Loucy (cell line): ENCODE results near the gene IFITM5.

Experiments used
- H2AFZ ChIP-seq: fragments of 200-600 bp; sonication (generic); 2 replicates; pipeline ENCODE4 v1.6.0; 2016; ENCODE audit warnings: antibody characterized with exemption, mild to moderate bottlenecking, low read length, moderate library complexity
- H3F3A ChIP-seq: fragments of 200-600 bp; 2 replicates; pipeline ENCODE4 v1.6.0; 2016; ENCODE audit warnings: antibody characterized with exemption, low read depth, mild to moderate bottlenecking
- H3K27me3 ChIP-seq: fragments of 200-600 bp; sonication (generic); 2 replicates; pipeline ENCODE4 v1.6.1; 2014; ENCODE audit warnings: low read length, mild to moderate bottlenecking; ENCODE audit not compliant: insufficient read depth, poor library complexity, severe bottlenecking
- H3K36me3 ChIP-seq: fragments of 200-600 bp; sonication (generic); 2 replicates; pipeline ENCODE4 v1.6.1; 2016; ENCODE audit warnings: low read length; ENCODE audit not compliant: insufficient read depth
- H3K4me1 ChIP-seq: fragments of 200-600 bp; sonication (generic); 2 replicates; pipeline ENCODE4 v1.5.1; 2014; ENCODE audit warnings: low read length, mild to moderate bottlenecking; ENCODE audit not compliant: insufficient read depth, poor library complexity, severe bottlenecking
- H3K4me2 ChIP-seq: fragments of 200-600 bp; sonication (generic); 2 replicates; pipeline ENCODE4 v1.6.0; 2014; ENCODE audit warnings: antibody characterized with exemption, low read length, low read depth, mild to moderate bottlenecking; ENCODE audit not compliant: poor library complexity, severe bottlenecking
- H3K4me3 ChIP-seq: fragments of 200-600 bp; sonication (generic); 2 replicates; pipeline ENCODE4 v1.5.1; 2014; ENCODE audit warnings: low read length, mild to moderate bottlenecking, mixed read lengths; ENCODE audit not compliant: poor library complexity, severe bottlenecking
- H3K79me2 ChIP-seq: fragments of 200-600 bp; sonication (generic); 2 replicates; pipeline ENCODE4 v1.6.1; 2014; ENCODE audit warnings: low read length; ENCODE audit not compliant: insufficient read depth
- H3K9ac ChIP-seq: fragments of 200-600 bp; sonication (generic); 2 replicates; pipeline ENCODE4 v1.6.0; 2014; ENCODE audit warnings: mild to moderate bottlenecking, low read depth, low read length, moderate library complexity; ENCODE audit not compliant: poor library complexity, severe bottlenecking
- H3K9me2 ChIP-seq: fragments of 200-600 bp; sonication (generic); replicated peaks from 2 replicates; pipeline ENCODE4 v1.6.1; 2016; ENCODE audit warnings: low read depth, low read length, mixed read lengths
- H3K9me3 ChIP-seq: fragments of 200-600 bp; sonication (generic); 2 replicates; pipeline ENCODE4 v1.6.1; 2014; ENCODE audit warnings: mild to moderate bottlenecking, antibody characterized with exemption, low read length, low read depth; ENCODE audit not compliant: insufficient read depth
- H4K20me1 ChIP-seq: fragments of 200-600 bp; sonication (generic); 2 replicates; pipeline ENCODE4 v1.6.0; 2014; ENCODE audit warnings: antibody characterized with exemption, low read length, mild to moderate bottlenecking; ENCODE audit not compliant: insufficient read depth, poor library complexity, severe bottlenecking
- EZH2phosphoT487 ChIP-seq: fragments of 200-600 bp; IDR thresholded peaks from 2 replicates; pipeline ENCODE4 v1.6.1; 2018; ENCODE audit warnings: antibody characterized with exemption, mild to moderate bottlenecking, moderate library complexity, borderline replicate concordance
- TF ChIP-seq, protein P1 (sequence below): fragments of 200-600 bp; sonication (generic); conservative IDR thresholded peaks from 2 replicates; pipeline ENCODE4 v1.5.1; 2014; ENCODE audit warnings: mild to moderate bottlenecking, antibody characterized with exemption, low read length

The IFITM5 gene

GRCh38 chr11:285021-285893 lies 14.1 kb downstream of the IFITM5 start:
- Histone ChIP-seq H2AFZ (no peak overlapping the region), H4K20me1 (peaks cover under 1% of the 10 kb centered on the region), H3K4me2 (no peak overlapping the region), H3K4me3 (no peak overlapping the region), H3K9me2 (no peaks in the 10 kb centered on the region), H3K9me3 (no peaks in the 10 kb centered on the region), H3K79me2 (peaks cover 24% of the 10 kb centered on the region; the same call in 1 of the 2 replicates), H3F3A (no peaks in the 10 kb centered on the region), H3K9ac (no peak overlapping the region), H3K36me3 (no peaks in the 10 kb centered on the region), H3K4me1 (peaks cover 31% of the 10 kb centered on the region), H3K27me3 (no peaks in the 10 kb centered on the region)
- TF ChIP-seq EZH2phosphoT487 = no peak
- TF ChIP-seq, protein P1, sequence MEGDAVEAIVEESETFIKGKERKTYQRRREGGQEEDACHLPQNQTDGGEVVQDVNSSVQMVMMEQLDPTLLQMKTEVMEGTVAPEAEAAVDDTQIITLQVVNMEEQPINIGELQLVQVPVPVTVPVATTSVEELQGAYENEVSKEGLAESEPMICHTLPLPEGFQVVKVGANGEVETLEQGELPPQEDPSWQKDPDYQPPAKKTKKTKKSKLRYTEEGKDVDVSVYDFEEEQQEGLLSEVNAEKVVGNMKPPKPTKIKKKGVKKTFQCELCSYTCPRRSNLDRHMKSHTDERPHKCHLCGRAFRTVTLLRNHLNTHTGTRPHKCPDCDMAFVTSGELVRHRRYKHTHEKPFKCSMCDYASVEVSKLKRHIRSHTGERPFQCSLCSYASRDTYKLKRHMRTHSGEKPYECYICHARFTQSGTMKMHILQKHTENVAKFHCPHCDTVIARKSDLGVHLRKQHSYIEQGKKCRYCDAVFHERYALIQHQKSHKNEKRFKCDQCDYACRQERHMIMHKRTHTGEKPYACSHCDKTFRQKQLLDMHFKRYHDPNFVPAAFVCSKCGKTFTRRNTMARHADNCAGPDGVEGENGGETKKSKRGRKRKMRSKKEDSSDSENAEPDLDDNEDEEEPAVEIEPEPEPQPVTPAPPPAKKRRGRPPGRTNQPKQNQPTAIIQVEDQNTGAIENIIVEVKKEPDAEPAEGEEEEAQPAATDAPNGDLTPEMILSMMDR = no peak

DNA sequence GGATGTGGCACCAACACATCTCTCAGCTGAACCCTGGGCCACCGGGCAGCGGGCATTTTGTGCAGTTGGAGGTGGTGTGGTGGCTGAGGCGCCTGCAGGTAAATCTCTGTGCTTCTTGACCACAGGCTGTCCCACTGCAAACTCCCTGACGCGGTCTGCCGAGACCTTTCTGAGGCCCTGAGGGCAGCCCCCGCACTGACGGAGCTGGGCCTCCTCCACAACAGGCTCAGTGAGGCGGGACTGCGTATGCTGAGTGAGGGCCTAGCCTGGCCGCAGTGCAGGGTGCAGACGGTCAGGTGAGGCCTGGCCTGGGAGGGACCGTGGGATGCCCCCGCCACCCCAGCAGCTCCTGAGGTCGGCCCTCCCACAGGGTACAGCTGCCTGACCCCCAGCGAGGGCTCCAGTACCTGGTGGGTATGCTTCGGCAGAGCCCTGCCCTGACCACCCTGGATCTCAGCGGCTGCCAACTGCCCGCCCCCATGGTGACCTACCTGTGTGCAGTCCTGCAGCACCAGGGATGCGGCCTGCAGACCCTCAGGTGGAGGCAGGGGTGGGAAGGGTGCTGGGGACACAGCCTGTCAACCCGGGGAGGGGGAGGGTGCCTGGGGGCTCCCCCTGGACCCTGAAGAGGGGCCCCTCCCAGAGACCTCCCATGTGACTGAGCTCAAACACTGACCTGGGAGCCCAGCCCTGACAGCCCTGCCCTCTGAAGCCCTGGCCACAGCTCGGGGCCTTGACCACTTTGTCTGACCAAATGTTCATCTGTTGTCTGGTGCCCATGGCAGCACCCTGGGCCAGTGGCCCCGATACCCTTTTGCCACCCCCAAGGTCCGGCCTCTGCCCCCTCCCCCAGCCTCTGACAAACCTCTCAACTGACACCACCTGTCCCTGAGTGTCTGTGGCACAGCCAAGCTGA lies 15.0 kb downstream of the IFITM5 start:
- no peaks in the 10 kb centered on the region for H3K27me3 ChIP-seq
- H3K4me2 ChIP-seq = no peak overlapping the region

GRCh38 chr11:283405-284104 lies 15.8 kb downstream of the IFITM5 start:
- Histone ChIP-seq H3K79me2 (peaks cover 13% of the 10 kb centered on the region; the same call in 1 of the 2 replicates), H3K9me3 (no peaks in the 10 kb centered on the region), H3K4me1 (peaks cover 20% of the 10 kb centered on the region), H2AFZ (no peak overlapping the region), H3F3A (no peaks in the 10 kb centered on the region), H3K9me2 (no peaks in the 10 kb centered on the region), H3K4me3 (no peak overlapping the region), H3K36me3 (no peaks in the 10 kb centered on the region), H3K27me3 (no peaks in the 10 kb centered on the region), H3K4me2 (no peak overlapping the region), H4K20me1 (no peaks in the 10 kb centered on the region), H3K9ac (no peak overlapping the region)
- TF ChIP-seq, protein P1 = no peak
- no peak for TF ChIP-seq EZH2phosphoT487

More for the DNA sequence above, 15.0 kb downstream of the IFITM5 start:
- Histone ChIP-seq H3K4me3 (no peak overlapping the region), H3K9me3 (no peaks in the 10 kb centered on the region), H3K4me1 (peaks cover 22% of the 10 kb centered on the region), H3K79me2 (peaks cover 15% of the 10 kb centered on the region; the same call in 1 of the 2 replicates), H3K36me3 (no peaks in the 10 kb centered on the region), H3K9me2 (no peaks in the 10 kb centered on the region), H4K20me1 (no peaks in the 10 kb centered on the region), H3F3A (no peaks in the 10 kb centered on the region), H2AFZ (no peak overlapping the region), H3K9ac (no peak overlapping the region)
- TF ChIP-seq, protein P1 = no peak
- TF ChIP-seq EZH2phosphoT487 = no peak
